ENCODE results near the gene INTS11. TPM values are rescaled to one million over a fixed set of nuclear protein-coding genes. Genes with fewer than 3 reads are reported as not detected.

The INTS11 gene
- total and polyA plus RNA-seq, 8 donors, result 59.5 to 520 (median 143) TPM

DNA sequence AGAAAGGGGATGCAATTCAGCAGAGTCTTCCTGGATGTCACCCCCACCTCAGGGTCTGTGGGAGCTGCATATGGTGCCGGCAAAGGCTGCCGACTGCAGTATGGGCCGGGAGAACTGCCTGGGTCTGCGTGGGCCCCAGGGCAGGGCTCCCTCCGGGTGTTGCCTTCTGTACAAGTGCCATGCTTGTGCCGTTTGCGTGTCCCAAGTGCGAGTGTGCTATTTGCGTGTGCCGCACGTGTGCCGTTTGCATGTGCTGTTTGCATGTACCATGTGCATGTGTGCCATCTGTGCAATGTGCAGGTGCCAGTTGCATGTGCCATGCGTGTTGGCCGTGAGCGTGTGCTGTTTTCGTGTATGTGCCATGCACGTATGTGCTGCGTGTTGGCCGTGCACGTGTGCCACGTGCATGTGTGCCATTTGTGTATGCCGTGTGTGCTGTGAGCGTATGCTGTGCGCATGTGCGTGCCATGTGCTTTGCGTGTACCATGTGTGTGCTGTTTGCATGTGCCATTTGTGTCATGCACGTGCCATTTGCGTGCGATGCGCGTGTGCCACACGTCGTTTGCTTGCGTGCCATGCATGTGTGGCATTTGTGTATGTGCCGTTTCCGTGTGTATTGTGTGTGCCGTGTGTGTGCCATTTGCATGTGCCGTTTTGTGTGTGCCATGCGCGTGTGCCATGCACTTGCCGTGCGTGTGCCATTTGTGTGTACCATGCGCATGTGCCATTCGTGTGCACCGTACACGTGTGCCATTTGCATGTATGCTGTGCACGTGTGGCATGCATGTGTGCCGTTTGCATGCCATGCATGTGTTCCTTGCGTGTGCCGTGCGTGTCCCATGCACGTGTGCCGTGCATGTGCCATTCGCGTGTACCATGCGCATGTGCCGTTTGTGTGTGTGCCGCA lies 5.1 kb upstream of the INTS11 start:
- intact Hi-C loops (cut with DNase I; ENCODE audit: low total_unique reads), result no loop called here
- peaks cover 16 to 36% (median 25%) of the 10 kb centered on the region in 4 donors for H3K36me3 ChIP-seq
- H3K4me3 ChIP-seq, result no peak overlapping the region
- TF ChIP-seq, protein P1, sequence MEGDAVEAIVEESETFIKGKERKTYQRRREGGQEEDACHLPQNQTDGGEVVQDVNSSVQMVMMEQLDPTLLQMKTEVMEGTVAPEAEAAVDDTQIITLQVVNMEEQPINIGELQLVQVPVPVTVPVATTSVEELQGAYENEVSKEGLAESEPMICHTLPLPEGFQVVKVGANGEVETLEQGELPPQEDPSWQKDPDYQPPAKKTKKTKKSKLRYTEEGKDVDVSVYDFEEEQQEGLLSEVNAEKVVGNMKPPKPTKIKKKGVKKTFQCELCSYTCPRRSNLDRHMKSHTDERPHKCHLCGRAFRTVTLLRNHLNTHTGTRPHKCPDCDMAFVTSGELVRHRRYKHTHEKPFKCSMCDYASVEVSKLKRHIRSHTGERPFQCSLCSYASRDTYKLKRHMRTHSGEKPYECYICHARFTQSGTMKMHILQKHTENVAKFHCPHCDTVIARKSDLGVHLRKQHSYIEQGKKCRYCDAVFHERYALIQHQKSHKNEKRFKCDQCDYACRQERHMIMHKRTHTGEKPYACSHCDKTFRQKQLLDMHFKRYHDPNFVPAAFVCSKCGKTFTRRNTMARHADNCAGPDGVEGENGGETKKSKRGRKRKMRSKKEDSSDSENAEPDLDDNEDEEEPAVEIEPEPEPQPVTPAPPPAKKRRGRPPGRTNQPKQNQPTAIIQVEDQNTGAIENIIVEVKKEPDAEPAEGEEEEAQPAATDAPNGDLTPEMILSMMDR (IDR thresholded peaks at IDR 0.05), result no peak
- TF ChIP-seq POLR2A (IDR thresholded peaks at IDR 0.05) (no peak), POLR2AphosphoS5 (IDR thresholded peaks at IDR 0.05) (peak in 2 of 3 donors; percentile 42 to 44), EP300 (IDR thresholded peaks at IDR 0.05) (no peak)
- H3K27me3 ChIP-seq, result no peaks in the 10 kb centered on the region
- no peak overlapping the region for H3K27ac ChIP-seq
- H3K4me1 ChIP-seq, result peaks cover 26 to 62% (median 57%) of the 10 kb centered on the region in 4 donors
- 90 to 93% (median 91%) methylated on average over 51 to 58 of the region's 58 CpGs for WGBS, 5 donors
- DNase-seq, result no peak
- no peaks in the 10 kb centered on the region for H3K9me3 ChIP-seq

DNA sequence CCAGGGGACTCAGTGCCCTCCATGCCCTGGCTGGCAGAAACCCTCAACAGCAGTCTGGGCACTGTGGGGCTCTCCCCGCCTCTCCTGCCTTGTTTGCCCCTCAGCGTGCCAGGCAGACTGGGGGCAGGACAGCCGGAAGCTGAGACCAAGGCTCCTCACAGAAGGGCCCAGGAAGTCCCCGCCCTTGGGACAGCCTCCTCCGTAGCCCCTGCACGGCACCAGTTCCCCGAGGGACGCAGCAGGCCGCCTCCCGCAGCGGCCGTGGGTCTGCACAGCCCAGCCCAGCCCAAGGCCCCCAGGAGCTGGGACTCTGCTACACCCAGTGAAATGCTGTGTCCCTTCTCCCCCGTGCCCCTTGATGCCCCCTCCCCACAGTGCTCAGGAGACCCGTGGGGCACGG lies 3.8 kb upstream of the INTS11 start:
- Histone ChIP-seq H3K9me3 (no peaks in the 10 kb centered on the region), H3K27me3 (no peaks in the 10 kb centered on the region), H3K27ac (no peak overlapping the region), H3K36me3 (peaks cover 16 to 36% (median 25%) of the 10 kb centered on the region in 4 donors), H3K4me1 (peaks cover 28 to 64% (median 60%) of the 10 kb centered on the region in 4 donors), H3K4me3 (no peak overlapping the region)
- DNase-seq, result no peak
- intact Hi-C loops (cut with DNase I; ENCODE audit: low total_unique reads), result no loop called here
- WGBS, 5 donors, result 64 to 86% (median 79%) methylated on average over 15 of the region's 15 CpGs; no CpG with 5 or more reads in 1 of the 5 donors
- TF ChIP-seq, protein P1 (IDR thresholded peaks at IDR 0.05), result no peak
- no peak for TF ChIP-seq EP300 (IDR thresholded peaks at IDR 0.05)
- TF ChIP-seq POLR2A (IDR thresholded peaks at IDR 0.05), result no peak
- no peak for TF ChIP-seq POLR2AphosphoS5 (IDR thresholded peaks at IDR 0.05)

DNA sequence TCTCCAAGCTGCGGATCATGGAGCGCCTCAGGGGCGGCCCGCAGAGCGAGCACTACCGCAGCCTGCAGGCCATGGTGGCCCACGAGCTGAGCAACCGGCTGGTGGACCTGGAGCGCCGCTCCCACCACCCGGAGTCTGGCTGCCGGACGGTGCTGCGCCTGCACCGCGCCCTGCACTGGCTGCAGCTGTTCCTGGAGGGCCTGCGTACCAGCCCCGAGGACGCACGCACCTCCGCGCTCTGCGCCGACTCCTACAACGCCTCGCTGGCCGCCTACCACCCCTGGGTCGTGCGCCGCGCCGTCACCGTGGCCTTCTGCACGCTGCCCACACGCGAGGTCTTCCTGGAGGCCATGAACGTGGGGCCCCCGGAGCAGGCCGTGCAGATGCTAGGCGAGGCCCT lies 2.8 kb upstream of the INTS11 start:
- Histone ChIP-seq H3K4me1 (peaks cover 29 to 64% (median 60%) of the 10 kb centered on the region in 4 donors), H3K9me3 (no peaks in the 10 kb centered on the region), H3K36me3 (peaks cover 16 to 36% (median 25%) of the 10 kb centered on the region in 4 donors), H3K4me3 (no peak overlapping the region), H3K27ac (no peak overlapping the region), H3K27me3 (no peaks in the 10 kb centered on the region)
- TF ChIP-seq POLR2A (IDR thresholded peaks at IDR 0.05), result no peak
- TF ChIP-seq POLR2AphosphoS5 (IDR thresholded peaks at IDR 0.05), result no peak
- TF ChIP-seq EP300 (IDR thresholded peaks at IDR 0.05), result no peak
- TF ChIP-seq, protein P1 (IDR thresholded peaks at IDR 0.05), result no peak
- intact Hi-C loops (cut with DNase I; ENCODE audit: low total_unique reads), result no loop called here
- no peak for DNase-seq
- 87 to 92% (median 91%) methylated on average over 38 to 40 of the region's 40 CpGs for WGBS, 5 donors

DNA sequence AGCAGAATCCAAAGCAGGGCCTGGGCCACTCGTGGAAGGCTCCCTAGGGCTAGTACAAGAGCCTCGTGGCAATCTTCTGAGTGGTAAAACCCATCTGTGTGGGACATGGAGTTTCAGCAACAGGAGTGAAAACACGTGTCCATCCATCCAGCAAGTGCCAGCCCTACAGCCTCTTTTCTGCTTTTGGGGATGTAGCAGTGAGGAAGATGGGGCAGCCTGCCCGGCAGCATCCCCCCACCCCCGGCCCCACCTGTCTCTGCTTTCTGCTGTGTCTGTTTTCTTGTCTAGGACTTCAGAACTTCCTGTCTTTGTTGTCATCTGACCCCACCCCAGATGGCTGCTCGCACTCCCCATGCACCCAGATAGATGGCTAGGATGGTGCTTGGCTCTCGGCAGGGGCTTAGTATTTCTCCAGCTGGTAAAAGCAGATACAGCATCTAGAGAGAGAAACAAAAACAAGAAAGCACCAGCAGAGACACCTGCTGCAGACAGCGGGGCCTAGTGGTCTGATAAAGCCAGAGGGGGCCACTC lies 1.7 kb upstream of the INTS11 start:
- WGBS, 5 donors, result 47 to 62% (median 59%) methylated on average over 8 of the region's 8 CpGs
- no peak for TF ChIP-seq POLR2A (IDR thresholded peaks at IDR 0.05)
- TF ChIP-seq, protein P1 (IDR thresholded peaks at IDR 0.05), result no peak
- no peak for TF ChIP-seq POLR2AphosphoS5 (IDR thresholded peaks at IDR 0.05)
- TF ChIP-seq EP300 (IDR thresholded peaks at IDR 0.05), result no peak
- Histone ChIP-seq H3K4me3 (peak overlapping the region; percentile 97 to 99 (median 98)), H3K4me1 (peaks cover 41 to 65% (median 60%) of the 10 kb centered on the region in 4 donors), H3K27ac (peak overlapping the region; percentile 86 to 96 (median 90)), H3K36me3 (peaks cover 16 to 45% (median 31%) of the 10 kb centered on the region in 4 donors), H3K27me3 (no peaks in the 10 kb centered on the region), H3K9me3 (no peaks in the 10 kb centered on the region)
- intact Hi-C loops (cut with DNase I; ENCODE audit: low total_unique reads), result no loop called here
- DNase-seq, result no peak

All from stomach (tissue), 9 donors.